Adrenal gland (tissue), 12 donors: Measurements from ENCODE around the gene FMN2. TPM values are rescaled to one million over a fixed set of nuclear protein-coding genes. Genes with fewer than 3 reads are reported as not detected.

ENCODE experiments used
- DNase-seq, 7 donors: peaks; one replicate each; pipeline ENCODE4 v3.0.0-alpha.2; 2019 to 2020
- H3K27ac ChIP-seq, 5 donors: fragments of 200-600 bp; sonication (generic) in 4 of 5; 1 replicate in 3 of 5; 2 replicates in 2 of 5; pipeline versions ENCODE4 v1.5.1 to v1.8.0; 2016 to 2020; ENCODE audit warnings: mild to moderate bottlenecking in 1 of 5
- H3K27me3 ChIP-seq: fragments of 200-600 bp; 2 replicates; pipeline ENCODE4 v1.8.0; 2021
- H3K36me3 ChIP-seq, 2 donors: fragments of 200-600 bp; replicated peaks in 1 of 2; 1 replicate in 1 of 2; 2 replicates in 1 of 2; pipeline versions ENCODE4 v1.5.1 to v1.8.0; 2018 to 2022
- H3K4me1 ChIP-seq, 2 donors: fragments of 200-600 bp; replicated peaks in 1 of 2; 1 replicate in 1 of 2; 2 replicates in 1 of 2; pipeline versions ENCODE4 v1.5.1 to v1.8.0; 2018 to 2021
- H3K4me3 ChIP-seq, 4 donors: fragments of 200-600 bp; sonication (generic) in 3 of 4; one replicate each; pipeline ENCODE4 v1.5.1; 2016 to 2018
- H3K9me3 ChIP-seq, 3 donors: fragments of 200-600 bp; sonication (generic) in 1 of 3; replicated peaks in 1 of 3; 1 replicate in 2 of 3; 2 replicates in 1 of 3; pipeline versions ENCODE4 v1.5.1 to v1.8.0; 2016 to 2021
- POLR2A ChIP-seq, 2 donors: fragments of 450-650 bp; IDR thresholded peaks; one replicate each; pipeline ENCODE4 v1.6.1; 2017; ENCODE audit warnings: antibody characterized with exemption in 2 of 2, mild to moderate bottlenecking in 2 of 2, moderate library complexity in 1 of 2
- WGBS, 4 donors: extraction: QIAGEN DNeasy Blood & Tissue Kit in 2 of 4; methylation state at CpG; one replicate each; pipeline versions ENCODE4 v1.1.5 to v1.1.7; 2013 to 2017; 5-methylcytosine and 5-hydroxymethylcytosine counted together
- intact Hi-C, 2 donors: fragments of 100-400 bp; cut with DNase I; formaldehyde crosslinking; loops; one replicate each; pipeline versions ENCODE4 v1.14.1 to v1.15.0; 2022 to 2023
- polyA plus RNA-seq, 3 donors: library from polyadenylated mRNA; stranded (reverse); fragments of 200-250 nt in 2 of 3; fragments of 350-450 nt in 1 of 3; fragmentation: Illumina TruSeq in 1 of 3; extraction: RNeasy Lipid Tissue Mini Kit (QIAGEN cat#74804) in 1 of 3; gene quantifications; one replicate each; pipeline ENCODE4 v1.2.3, GENCODE V29; 2013 to 2014
- total RNA-seq, 9 donors: library from RNA; depleted of rRNA in 4 of 9; stranded (reverse); fragments of >200 nt in 4 of 9; fragments of 120-200 nt in 1 of 9; fragmentation: NEBNext Ultra II Directional in 1 of 9; extraction: Animal tissue kit (Norgen Biotek cat#: 25700) in 1 of 9; gene quantifications; one replicate each; pipeline versions ENCODE4 v1.1.0 to v1.2.4, GENCODE V29; 2013 to 2023
- TF ChIP-seq, protein P1 (sequence below), 6 experiments: fragments of 450-650 bp in 4 of 6; fragments of 200-600 bp in 2 of 6; sonication (generic) in 1 of 6; IDR thresholded peaks; 1 replicate in 5 of 6; 2 replicates in 1 of 6; pipeline versions ENCODE4 v1.5.1 to v1.8.0; 2016 to 2021; ENCODE audit warnings: antibody characterized with exemption in 6 of 6, mild to moderate bottlenecking in 2 of 6, moderate library complexity in 1 of 6
- donor health status: healthy with polysubstance abuse.
- donor health status: Bipolar disorder and iron deficiency.
- donor health status: DM: yes; HTN: yes; CAD: no.
- donor health status: DM: no; HTN: no; CAD: no.
- donor health status: DM: no; HTN: no; CAD: no.
- donor health status: DM: yes; HTN: yes; CAD: no.

Gene FMN2
- total and polyA plus RNA-seq, 12 donors = 0.69 to 9.8 (median 3.1) TPM

DNA sequence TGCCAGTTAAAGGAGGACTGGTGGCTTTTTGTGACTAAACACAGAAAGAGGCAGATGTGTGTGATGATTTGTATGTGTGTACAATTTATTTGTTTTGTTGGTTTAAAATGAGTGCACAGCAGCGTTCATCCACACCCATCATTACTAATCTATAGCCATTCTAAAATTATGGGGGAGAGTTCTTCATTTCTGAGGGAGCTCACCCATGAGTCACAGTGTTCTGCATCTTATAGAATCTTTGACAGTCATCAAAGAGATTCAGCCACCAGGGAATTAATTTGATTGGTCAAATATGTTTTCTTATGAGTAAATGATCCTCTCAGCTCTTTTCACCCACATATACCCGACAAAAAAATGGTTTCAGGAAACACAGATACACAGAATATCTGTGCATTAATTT is 372.4 kb downstream of the FMN2 start:
- no peaks in the 10 kb centered on the region for H3K27me3 ChIP-seq
- WGBS, 4 donors = 87 to 98% (median 89%) methylated on average over 2 of the region's 2 CpGs
- H3K4me1 ChIP-seq = no peaks in the 10 kb centered on the region
- no peaks in the 10 kb centered on the region for H3K9me3 ChIP-seq
- no peaks in the 10 kb centered on the region for H3K36me3 ChIP-seq
- no peak for TF ChIP-seq POLR2A (IDR thresholded peaks at IDR 0.05)
- TF ChIP-seq, protein P1, sequence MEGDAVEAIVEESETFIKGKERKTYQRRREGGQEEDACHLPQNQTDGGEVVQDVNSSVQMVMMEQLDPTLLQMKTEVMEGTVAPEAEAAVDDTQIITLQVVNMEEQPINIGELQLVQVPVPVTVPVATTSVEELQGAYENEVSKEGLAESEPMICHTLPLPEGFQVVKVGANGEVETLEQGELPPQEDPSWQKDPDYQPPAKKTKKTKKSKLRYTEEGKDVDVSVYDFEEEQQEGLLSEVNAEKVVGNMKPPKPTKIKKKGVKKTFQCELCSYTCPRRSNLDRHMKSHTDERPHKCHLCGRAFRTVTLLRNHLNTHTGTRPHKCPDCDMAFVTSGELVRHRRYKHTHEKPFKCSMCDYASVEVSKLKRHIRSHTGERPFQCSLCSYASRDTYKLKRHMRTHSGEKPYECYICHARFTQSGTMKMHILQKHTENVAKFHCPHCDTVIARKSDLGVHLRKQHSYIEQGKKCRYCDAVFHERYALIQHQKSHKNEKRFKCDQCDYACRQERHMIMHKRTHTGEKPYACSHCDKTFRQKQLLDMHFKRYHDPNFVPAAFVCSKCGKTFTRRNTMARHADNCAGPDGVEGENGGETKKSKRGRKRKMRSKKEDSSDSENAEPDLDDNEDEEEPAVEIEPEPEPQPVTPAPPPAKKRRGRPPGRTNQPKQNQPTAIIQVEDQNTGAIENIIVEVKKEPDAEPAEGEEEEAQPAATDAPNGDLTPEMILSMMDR (IDR thresholded peaks at IDR 0.05) = no peak
- intact Hi-C loops = no loop called here
- no peak for DNase-seq
- H3K27ac ChIP-seq = no peak overlapping the region
- no peak overlapping the region for H3K4me3 ChIP-seq

DNA sequence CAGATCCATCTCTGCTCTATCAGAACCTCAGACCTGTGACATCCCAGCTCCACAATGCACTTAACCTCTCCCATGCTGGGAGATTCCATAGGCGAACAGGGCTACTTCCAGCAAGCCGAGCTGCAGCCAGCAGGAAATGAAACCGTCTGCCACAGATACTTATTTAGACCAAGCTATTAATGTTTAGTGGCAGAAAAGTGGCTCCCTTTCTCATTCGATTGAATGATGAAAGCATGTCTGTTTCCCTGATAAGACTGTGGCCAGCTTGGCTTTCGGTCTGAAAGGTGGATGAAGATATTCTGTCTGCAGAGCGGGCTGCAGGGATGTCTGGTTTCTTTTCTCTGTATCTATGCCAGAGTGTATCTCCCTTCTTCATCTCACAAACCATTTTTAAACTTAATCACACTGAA is 373.9 kb downstream of the FMN2 start:
- intact Hi-C loops = no loop called here
- H3K9me3 ChIP-seq = no peaks in the 10 kb centered on the region
- H3K27ac ChIP-seq = no peak overlapping the region
- H3K36me3 ChIP-seq = no peaks in the 10 kb centered on the region
- WGBS, 4 donors = 51 to 63% (median 55%) methylated on average over 6 of the region's 6 CpGs
- no peaks in the 10 kb centered on the region for H3K4me1 ChIP-seq
- H3K4me3 ChIP-seq = no peak overlapping the region
- DNase-seq = no peak
- H3K27me3 ChIP-seq = no peaks in the 10 kb centered on the region
- TF ChIP-seq, protein P1 (IDR thresholded peaks at IDR 0.05) = no peak
- TF ChIP-seq POLR2A (IDR thresholded peaks at IDR 0.05) = no peak

- Histone ChIP-seq H3K4me3 (no peak overlapping the region), H3K9me3 (no peaks in the 10 kb centered on the region), H3K27ac (no peak overlapping the region), H3K4me1 (no peaks in the 10 kb centered on the region), H3K27me3 (no peaks in the 10 kb centered on the region), H3K36me3 (no peaks in the 10 kb centered on the region)
- intact Hi-C loops = no loop called here
- no peak for DNase-seq
- WGBS, 4 donors = 86 to 95% (median 88%) methylated on average over 4 of the region's 4 CpGs
- no peak for TF ChIP-seq POLR2A (IDR thresholded peaks at IDR 0.05)
These were observed 374.8 kb downstream of the FMN2 start for GRCh38 chr1:240466509-240466908.

- no peaks in the 10 kb centered on the region for H3K9me3 ChIP-seq
- H3K4me3 ChIP-seq = no peak overlapping the region
- no peaks in the 10 kb centered on the region for H3K27me3 ChIP-seq
- no peak for TF ChIP-seq POLR2A (IDR thresholded peaks at IDR 0.05)
- TF ChIP-seq, protein P1 (IDR thresholded peaks at IDR 0.05) = no peak
- H3K4me1 ChIP-seq = no peaks in the 10 kb centered on the region
- DNase-seq = no peak
- no peak overlapping the region for H3K27ac ChIP-seq
- intact Hi-C loops = no loop called here
- no peaks in the 10 kb centered on the region for H3K36me3 ChIP-seq
These were observed 376.2 kb downstream of the FMN2 start for GRCh38 chr1:240467895-240468294.

DNA sequence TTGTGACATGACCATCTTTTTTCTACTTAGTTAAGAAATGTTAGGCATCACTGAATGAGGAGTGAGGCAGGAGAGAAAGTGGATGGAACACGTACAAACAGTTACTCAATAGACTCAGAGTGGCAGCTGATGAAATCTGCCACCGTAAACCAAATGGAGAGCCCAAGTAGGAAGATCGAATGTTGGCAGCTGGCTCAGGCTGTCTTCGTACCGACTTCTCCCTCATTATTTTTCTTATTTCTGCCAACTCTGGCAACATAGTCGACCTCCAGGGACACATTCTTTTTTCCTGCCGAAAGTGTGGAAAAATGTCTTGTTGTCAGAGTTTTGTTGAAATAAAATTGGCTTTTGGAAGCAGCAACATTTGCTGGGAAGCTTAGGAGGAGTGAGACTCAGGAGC is 377.0 kb downstream of the FMN2 start:
- Histone ChIP-seq H3K9me3 (no peaks in the 10 kb centered on the region), H3K4me1 (no peaks in the 10 kb centered on the region), H3K36me3 (no peaks in the 10 kb centered on the region), H3K4me3 (no peak overlapping the region), H3K27ac (no peak overlapping the region), H3K27me3 (no peaks in the 10 kb centered on the region)
- intact Hi-C loops = no loop called here
- WGBS, 4 donors = 61 to 76% (median 71%) methylated on average over 7 of the region's 7 CpGs
- no peak for DNase-seq
- TF ChIP-seq, protein P1 (IDR thresholded peaks at IDR 0.05) = no peak
- no peak for TF ChIP-seq POLR2A (IDR thresholded peaks at IDR 0.05)
